ENCODE results near the gene FYB1. TPM values are rescaled to one million over a fixed set of nuclear protein-coding genes. Genes with fewer than 3 reads are reported as not detected.

The FYB1 gene
- total RNA-seq, 1 donor from 2014 or later: 45.0 TPM

DNA sequence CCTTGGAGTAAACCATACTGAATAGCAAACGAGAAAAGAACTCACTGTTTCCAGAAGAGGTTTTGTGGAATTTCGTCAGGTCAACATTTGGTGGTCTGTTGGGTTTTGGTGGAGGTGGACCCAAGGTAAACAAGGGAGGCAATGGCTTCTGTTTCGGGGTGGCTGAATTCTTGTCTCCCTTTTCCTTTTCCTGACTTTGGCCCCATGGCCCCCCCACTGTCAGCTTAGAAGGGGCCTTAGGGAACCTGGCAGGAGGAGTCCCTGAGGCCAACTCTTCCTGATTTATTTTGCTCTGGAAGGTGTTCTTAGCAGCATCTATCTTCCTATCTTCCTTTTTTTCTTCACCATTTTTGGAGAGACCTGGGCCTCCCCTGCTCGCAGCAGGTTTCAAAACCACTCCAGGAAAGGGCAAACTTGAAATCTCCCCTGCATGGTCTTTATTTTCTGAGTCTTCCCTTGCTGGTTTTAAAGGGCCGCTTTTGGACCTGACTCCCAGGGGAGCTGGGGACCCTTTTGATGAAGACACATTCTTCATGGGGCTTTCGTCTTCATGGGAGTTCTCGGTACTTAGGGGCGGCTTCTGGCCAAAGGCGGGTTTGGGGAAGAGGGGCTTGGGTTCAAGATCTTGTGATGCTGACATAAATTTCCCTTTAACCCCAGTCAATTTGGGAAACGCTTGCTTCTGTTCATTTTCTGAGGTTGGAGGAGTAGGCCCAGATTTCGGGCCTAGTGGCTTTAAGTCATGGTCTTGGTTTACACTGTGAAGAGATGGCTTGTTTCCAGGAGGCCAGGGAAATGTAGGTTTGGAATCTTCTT is 17.4 kb downstream of the FYB1 start:
- intact Hi-C loops (cut with DNase I): no loop called here
- Histone ChIP-seq H3K9me3 (no peaks in the 10 kb centered on the region), H3K36me3 (no peaks in the 10 kb centered on the region), H3K27ac (peak overlapping the region; percentile 51), H3K4me1 (peaks cover 2% of the 10 kb centered on the region), H3K27me3 (no peaks in the 10 kb centered on the region), H3K4me3 (peak overlapping the region; percentile 32)
- TF ChIP-seq CTCF (IDR thresholded peaks at IDR 0.05): no peak
- DNase-seq: no peak
- no peak for ATAC-seq

DNA sequence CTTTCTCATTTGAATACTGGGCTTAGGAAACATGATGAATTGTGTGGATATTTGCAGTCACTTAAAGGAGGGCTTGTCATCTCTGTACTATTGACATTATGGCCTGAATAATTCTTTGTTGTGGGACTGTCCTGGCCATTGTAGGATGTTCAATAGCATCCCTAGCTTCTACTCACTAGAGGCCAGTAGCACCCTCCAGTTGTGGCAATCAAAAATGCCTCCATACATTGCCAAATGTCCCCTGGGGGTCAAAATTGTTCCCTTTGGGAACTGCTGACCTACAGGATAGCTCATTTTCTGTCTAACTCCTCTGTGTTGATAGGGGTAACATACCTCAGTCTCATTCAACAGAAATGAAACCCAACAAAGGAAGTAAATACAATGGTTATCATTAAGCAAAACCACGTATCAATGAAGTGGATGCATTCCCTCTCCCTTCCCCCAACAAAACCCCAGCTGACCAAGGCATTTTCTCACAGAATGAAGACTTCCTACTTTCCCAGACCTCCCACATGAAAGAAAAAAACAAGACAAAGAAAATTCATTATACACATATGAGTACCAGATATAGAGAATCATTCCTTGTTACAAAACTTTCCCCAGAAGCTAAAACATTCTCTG is 18.1 kb downstream of the FYB1 start:
- H3K4me1 ChIP-seq: no peaks in the 10 kb centered on the region
- H3K27me3 ChIP-seq: no peaks in the 10 kb centered on the region
- H3K9me3 ChIP-seq: no peaks in the 10 kb centered on the region
- ATAC-seq (peak; percentile 24), DNase-seq (no peak)
- intact Hi-C loops (cut with DNase I): no loop called here
- TF ChIP-seq CTCF (IDR thresholded peaks at IDR 0.05): no peak
- H3K4me3 ChIP-seq: peak overlapping the region; percentile 32
- no peaks in the 10 kb centered on the region for H3K36me3 ChIP-seq
- peak overlapping the region; percentile 33 for H3K27ac ChIP-seq

DNA sequence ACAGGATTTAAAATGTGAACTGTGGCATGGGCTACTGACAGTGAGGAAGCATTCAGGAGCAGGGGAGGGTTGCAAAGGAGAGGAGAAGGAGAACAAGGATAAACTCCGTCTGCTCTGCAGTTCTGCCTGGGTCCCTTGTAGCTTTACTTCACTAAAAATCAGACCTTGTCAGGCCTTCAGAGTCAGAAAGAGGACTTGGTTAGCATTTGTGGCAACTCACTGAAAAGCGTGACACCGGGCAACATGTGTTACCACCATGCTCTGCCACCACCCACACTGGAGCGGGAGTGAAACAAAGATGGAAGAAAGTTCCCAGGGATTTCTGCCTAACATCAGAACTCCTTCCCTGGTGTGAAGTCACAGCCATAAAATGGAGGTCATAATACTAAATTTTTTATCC is 19.3 kb downstream of the FYB1 start:
- no peaks in the 10 kb centered on the region for H3K9me3 ChIP-seq
- DNase-seq (no peak), ATAC-seq (no peak)
- no peak for TF ChIP-seq CTCF (IDR thresholded peaks at IDR 0.05)
- H3K27me3 ChIP-seq: no peaks in the 10 kb centered on the region
- intact Hi-C loops (cut with DNase I): no loop called here
- H3K4me1 ChIP-seq: peaks cover 5% of the 10 kb centered on the region
- peak overlapping the region; percentile 48 for H3K27ac ChIP-seq
- H3K36me3 ChIP-seq: no peaks in the 10 kb centered on the region
- peak overlapping the region; percentile 32 for H3K4me3 ChIP-seq

GRCh38 chr5:39199335-39199734 is 20.0 kb downstream of the FYB1 start:
- H3K4me1 ChIP-seq: peaks cover 9% of the 10 kb centered on the region
- ATAC-seq (no peak), DNase-seq (no peak)
- no peaks in the 10 kb centered on the region for H3K27me3 ChIP-seq
- no peaks in the 10 kb centered on the region for H3K36me3 ChIP-seq
- H3K9me3 ChIP-seq: no peaks in the 10 kb centered on the region
- no peak for TF ChIP-seq CTCF (IDR thresholded peaks at IDR 0.05)
- no peak overlapping the region for H3K27ac ChIP-seq
- intact Hi-C loops (cut with DNase I): no loop called here
- peak overlapping the region; percentile 32 for H3K4me3 ChIP-seq

DNA sequence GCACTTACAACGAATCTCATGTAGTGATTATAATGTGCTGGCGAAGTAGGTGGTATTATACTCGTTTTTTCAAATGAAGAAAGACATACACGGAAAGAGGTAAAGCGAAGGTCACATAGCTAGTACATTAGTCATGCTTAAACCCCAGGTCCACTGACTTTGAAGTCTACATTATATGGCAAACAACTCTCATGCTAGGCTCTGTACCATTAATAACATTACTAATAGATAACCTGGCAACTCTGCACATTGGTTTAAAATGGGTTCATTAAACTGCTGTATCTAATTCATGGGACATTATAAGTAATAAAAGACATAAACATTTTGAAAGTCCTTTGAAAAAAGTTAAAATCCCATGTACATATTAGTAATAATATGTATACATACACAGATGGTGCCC is 21.2 kb downstream of the FYB1 start:
- no peak overlapping the region for H3K4me3 ChIP-seq
- ATAC-seq: no peak
- H3K9me3 ChIP-seq: no peaks in the 10 kb centered on the region
- no peak for TF ChIP-seq CTCF (IDR thresholded peaks at IDR 0.05)
- intact Hi-C loops (cut with DNase I): no loop called here
- peaks cover 9% of the 10 kb centered on the region for H3K4me1 ChIP-seq
- no peak for DNase-seq
- H3K27ac ChIP-seq: no peak overlapping the region
- no peaks in the 10 kb centered on the region for H3K27me3 ChIP-seq
- no peaks in the 10 kb centered on the region for H3K36me3 ChIP-seq
